ENCODE results near the gene MARCHF2. TPM values are rescaled to one million over a fixed set of nuclear protein-coding genes. Genes with fewer than 3 reads are reported as not detected.

MARCHF2 gene
- total RNA-seq, 1 experiment from 2014 or later = 27.5 TPM

DNA sequence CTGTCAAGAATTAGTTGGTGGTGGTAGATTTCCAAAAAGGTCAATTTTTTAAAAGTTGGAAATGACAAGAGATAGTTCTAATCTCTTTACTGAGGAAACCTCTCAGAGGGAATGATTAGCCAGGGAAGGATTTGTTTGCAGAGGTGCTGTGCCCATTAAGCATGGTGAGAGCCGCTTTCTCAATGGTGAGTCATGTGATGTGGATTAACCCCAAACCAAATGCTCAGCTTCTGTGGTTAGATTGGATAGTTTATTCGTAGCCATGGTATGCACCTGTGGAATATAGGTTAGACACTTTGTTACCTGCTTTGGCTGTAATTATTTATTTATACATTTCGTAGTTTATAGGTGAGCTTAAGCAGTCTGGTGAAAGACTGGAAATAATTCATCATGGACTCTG is 38.8 kb downstream of the MARCHF2 start:
- Histone ChIP-seq H4K8ac (replicated peaks; ENCODE audit: insufficient read length, low read depth, low read length) (no peak overlapping the region), H3T11ph (ENCODE audit: low read length) (no peak overlapping the region), H3K9me3 (ENCODE audit: control insufficient read depth, low read depth, low read length) (no peaks in the 10 kb centered on the region), H2BK12ac (ENCODE audit: insufficient read length, low read depth, low read length) (no peak overlapping the region), H4K5ac (ENCODE audit: insufficient read length, low read depth, low read length) (no peak overlapping the region), H2AFZ (ENCODE audit: low read length) (no peak overlapping the region), H3K14ac (ENCODE audit: insufficient read depth, low read length) (no peak overlapping the region), H2BK5ac (ENCODE audit: insufficient read length, low read length) (no peak overlapping the region), H3K18ac (ENCODE audit: insufficient read length, low read depth, low read length) (no peak overlapping the region), H2AK5ac (ENCODE audit: insufficient read length, low read length) (no peak overlapping the region), H3K9ac (ENCODE audit: extremely low read depth, insufficient read length, low read length) (no peak overlapping the region), H2BK15ac (ENCODE audit: low read depth, low read length) (no peak overlapping the region), H2BK120ac (ENCODE audit: low read depth, low read length, poor library complexity, severe bottlenecking) (no peak overlapping the region), H3K27ac (ENCODE audit: insufficient read length, low read depth, low read length) (no peak overlapping the region), H3K4ac (ENCODE audit: low read depth, low read length) (no peak overlapping the region), H3K79me1 (ENCODE audit: insufficient read depth, low read depth, low read length, poor library complexity, severe bottlenecking) (no peaks in the 10 kb centered on the region), H3K27me3 (ENCODE audit: insufficient read depth, low read length) (no peaks in the 10 kb centered on the region), H4K91ac (ENCODE audit: insufficient read length, low read depth, low read length) (no peak overlapping the region), H3K23ac (ENCODE audit: insufficient read length, low read depth, low read length) (no peak overlapping the region), H4K20me1 (ENCODE audit: control insufficient read depth, insufficient read depth, insufficient read length) (peaks cover 4% of the 10 kb centered on the region), H2BK20ac (ENCODE audit: low read depth, low read length, poor library complexity, severe bottlenecking) (no peak overlapping the region), H3K4me2 (ENCODE audit: insufficient read depth, insufficient read length, low read length) (no peak overlapping the region), H3K56ac (ENCODE audit: insufficient read length, low read depth, low read length) (no peak overlapping the region), H3K23me2 (ENCODE audit: insufficient read length, low read depth, low read length, poor library complexity, severe bottlenecking) (no peaks in the 10 kb centered on the region), H3K79me2 (ENCODE audit: insufficient read depth, low read length) (peaks cover 91% of the 10 kb centered on the region), H3K4me1 (ENCODE audit: insufficient read depth, low read length) (peaks cover 10% of the 10 kb centered on the region)
- DNase-seq = no peak
- H3K27me3 Mint-ChIP-seq (ENCODE audit: low read depth) = no peaks in the 10 kb centered on the region
- peaks cover 35 to 71% (median 58%) of the 10 kb centered on the region in 3 experiments for H3K36me3 Mint-ChIP-seq (ENCODE audit: insufficient read depth in 1 of 3, low read depth in 3 of 3)
- no CpG with 5 or more reads among the region's 3 CpGs for WGBS (ENCODE audit: extremely low coverage, insufficient read length, low lambda C conversion rate)
- H3K4me3 Mint-ChIP-seq = no peak overlapping the region; a peak in 1 of 5 replicates
- H3K9me3 Mint-ChIP-seq = no peaks in the 10 kb centered on the region
- peaks cover 74 to 82% of the 10 kb centered on the region in 2 experiments for H3K4me1 Mint-ChIP-seq
- TF ChIP-seq, protein P1, sequence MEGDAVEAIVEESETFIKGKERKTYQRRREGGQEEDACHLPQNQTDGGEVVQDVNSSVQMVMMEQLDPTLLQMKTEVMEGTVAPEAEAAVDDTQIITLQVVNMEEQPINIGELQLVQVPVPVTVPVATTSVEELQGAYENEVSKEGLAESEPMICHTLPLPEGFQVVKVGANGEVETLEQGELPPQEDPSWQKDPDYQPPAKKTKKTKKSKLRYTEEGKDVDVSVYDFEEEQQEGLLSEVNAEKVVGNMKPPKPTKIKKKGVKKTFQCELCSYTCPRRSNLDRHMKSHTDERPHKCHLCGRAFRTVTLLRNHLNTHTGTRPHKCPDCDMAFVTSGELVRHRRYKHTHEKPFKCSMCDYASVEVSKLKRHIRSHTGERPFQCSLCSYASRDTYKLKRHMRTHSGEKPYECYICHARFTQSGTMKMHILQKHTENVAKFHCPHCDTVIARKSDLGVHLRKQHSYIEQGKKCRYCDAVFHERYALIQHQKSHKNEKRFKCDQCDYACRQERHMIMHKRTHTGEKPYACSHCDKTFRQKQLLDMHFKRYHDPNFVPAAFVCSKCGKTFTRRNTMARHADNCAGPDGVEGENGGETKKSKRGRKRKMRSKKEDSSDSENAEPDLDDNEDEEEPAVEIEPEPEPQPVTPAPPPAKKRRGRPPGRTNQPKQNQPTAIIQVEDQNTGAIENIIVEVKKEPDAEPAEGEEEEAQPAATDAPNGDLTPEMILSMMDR (conservative IDR thresholded peaks at IDR 0.05) = no peak
- peak overlapping the region in 1 of 3 experiments; percentile 75; a peak in 2 of 7 replicates for H3K27ac Mint-ChIP-seq

Measured in H9 (cell line).